ENCODE data around the gene CYB5A.

DNA sequence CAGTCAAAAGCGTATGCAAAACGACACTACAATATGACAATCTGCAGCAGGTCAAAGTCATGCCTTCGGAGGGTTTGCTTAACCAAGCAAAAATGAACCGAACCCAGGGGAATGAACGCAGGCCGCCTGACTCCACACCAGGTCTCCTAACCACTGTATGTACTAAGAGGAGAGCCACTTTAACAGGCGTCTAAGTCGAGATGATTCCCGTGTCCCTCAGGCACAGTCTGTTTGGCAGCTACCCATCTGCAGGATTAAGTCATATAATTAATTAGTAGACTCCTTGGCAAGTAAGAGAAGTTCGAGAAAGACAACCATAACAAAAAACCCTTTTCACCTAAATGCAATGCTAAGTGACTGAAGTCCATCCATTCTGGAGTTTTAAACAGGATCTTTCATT lies 15.2 kb downstream of the CYB5A start:
- TF ChIP-seq CTCF (IDR thresholded peaks at IDR 0.05) = no peak
- no peak for TF ChIP-seq POLR2A (IDR thresholded peaks at IDR 0.05)

Measured in uterus (tissue), 2 donors.